Activated CD8-positive, alpha-beta T cell treated with anti-CD3 and anti-CD28 coated beads for 36 hours (primary cell): ENCODE data around the gene ATP5IF1. TPM values are rescaled to one million over a fixed set of nuclear protein-coding genes. Genes with fewer than 3 reads are reported as not detected.
A peak's percentile ranks its signal among the peaks of the same experiment; 100 is the strongest.

Source experiments
- ATAC-seq: fragments of 200-7000 bp; cut with Tn5 transposase; one replicate; pipeline ENCODE4 v1.10.0; 2021; ENCODE audit warnings: mild to moderate bottlenecking, moderate library complexity
- CTCF ChIA-PET: fragments of 350-600 bp; sonication (Branson Sonifier 250); formaldehyde crosslinking; loops from one replicate; lab custom pipeline; 2021; ENCODE audit warnings: antibody characterized with exemption; lab: Charles Lee
- POLR2A ChIA-PET: fragments of 350-600 bp; sonication (Branson Sonifier 250); formaldehyde crosslinking; loops from one replicate; lab custom pipeline; 2021; ENCODE audit warnings: antibody characterized with exemption; lab: Charles Lee
- DNase-seq: peaks from one replicate; pipeline ENCODE4 v3.0.0-alpha.2; 2020
- H3K27ac Mint-ChIP-seq: one replicate; pipeline ENCODE4 v1.8.0; 2021; ENCODE audit warnings: mild to moderate bottlenecking, mixed read lengths
- H3K27me3 Mint-ChIP-seq: one replicate; pipeline ENCODE4 v1.8.0; 2021; ENCODE audit warnings: mixed read lengths
- H3K36me3 Mint-ChIP-seq: one replicate; pipeline ENCODE4 v1.8.0; 2021; ENCODE audit warnings: low read depth, mixed read lengths
- H3K4me1 Mint-ChIP-seq: one replicate; pipeline ENCODE4 v1.8.0; 2021; ENCODE audit warnings: low read depth, mixed read lengths
- H3K4me3 Mint-ChIP-seq: one replicate; pipeline ENCODE4 v1.8.0; 2021; ENCODE audit warnings: mild to moderate bottlenecking, moderate library complexity, mixed read lengths
- H3K9me3 Mint-ChIP-seq: one replicate; pipeline ENCODE4 v1.8.0; 2021; ENCODE audit warnings: mixed read lengths
- CTCF ChIP-seq: fragments of 200-600 bp; IDR thresholded peaks from one replicate; pipeline ENCODE4 v1.8.0; 2022; ENCODE audit warnings: antibody characterized with exemption, mild to moderate bottlenecking
- intact Hi-C: fragments of 100-400 bp; cut with micrococcal nuclease; formaldehyde crosslinking; loops from one replicate; pipeline ENCODE4 v1.10.0; 2022
- total RNA-seq, 2 experiments: library from RNA; stranded (reverse); gene quantifications; one replicate each; pipeline ENCODE4 v1.2.3, GENCODE V29; 2021

ATP5IF1 gene
- 100 to 1,000 TPM; 169 to 170 TPM for total RNA-seq

GRCh38 chr1:28235755-28236655 lies at the start of gene ATP5IF1:
TSS of gene ATP5IF1 (plus strand) at chr1:28236124. CDS start at chr1:28236184, 60 bp downstream.
- H3K27ac Mint-ChIP-seq = no peak within 1 kb of the TSS
- H3K9me3 Mint-ChIP-seq = no peaks in the 10 kb centered on the region
- intact Hi-C loops = no loop called here
- no peak for TF ChIP-seq CTCF
- ChIA-PET POLR2A (interaction anchor here (0.7 to 4.3 kb wide), 9 partner anchors 11 to 273 kb away, joined by 3 to 61 read pairs (median 4); partner anchors contain the start of gene MED18), CTCF (interaction anchor here (0.5 to 3.8 kb wide), 8 partner anchors 9 to 145 kb away, joined by 3 to 23 read pairs (median 4); no protein-coding TSS in a partner anchor)
- ATAC-seq = peak; percentile 95
- H3K4me3 Mint-ChIP-seq = no peak within 1 kb of the TSS
- DNase-seq = peak; percentile 98
- peaks cover 2% of the 10 kb centered on the region for H3K36me3 Mint-ChIP-seq
- H3K27me3 Mint-ChIP-seq = no peaks in the 10 kb centered on the region
- H3K4me1 Mint-ChIP-seq = peaks cover 14% of the 10 kb centered on the region

- ATAC-seq (no peak), DNase-seq (no peak)
- ChIA-PET CTCF (no interaction called here), POLR2A (no interaction called here)
- H3K27me3 Mint-ChIP-seq = no peaks in the 10 kb centered on the region
- peaks cover 5% of the 10 kb centered on the region for H3K36me3 Mint-ChIP-seq
- H3K4me1 Mint-ChIP-seq = no peaks in the 10 kb centered on the region
- H3K4me3 Mint-ChIP-seq = no peak overlapping the region
- no peak overlapping the region for H3K27ac Mint-ChIP-seq
- intact Hi-C loops = no loop called here
- TF ChIP-seq CTCF = no peak
- no peaks in the 10 kb centered on the region for H3K9me3 Mint-ChIP-seq
These were observed 45.5 kb upstream of the ATP5IF1 start for GRCh38 chr1:28190337-28190979.

GRCh38 chr1:28190996-28191645 lies 44.8 kb upstream of the ATP5IF1 start:
- TF ChIP-seq CTCF = no peak
- Mint-ChIP-seq H3K4me3 (no peak overlapping the region), H3K4me1 (no peaks in the 10 kb centered on the region), H3K9me3 (no peaks in the 10 kb centered on the region), H3K27ac (no peak overlapping the region), H3K36me3 (peaks cover 5% of the 10 kb centered on the region), H3K27me3 (no peaks in the 10 kb centered on the region)
- intact Hi-C loops = no loop called here
- ChIA-PET POLR2A (no interaction called here), CTCF (no interaction called here)
- ATAC-seq (no peak), DNase-seq (no peak)

GRCh38 chr1:28193701-28194161 lies 42.2 kb upstream of the ATP5IF1 start:
- ChIA-PET POLR2A (interaction anchor here (0.5 to 1.0 kb wide), 2 partner anchors 42 to 220 kb away, joined by 3 to 4 read pairs; no protein-coding TSS in a partner anchor), CTCF (interaction anchor here (1.0 kb wide), 1 partner anchor 102 kb away, joined by 3 read pairs; no protein-coding TSS in a partner anchor)
- Mint-ChIP-seq H3K36me3 (peaks cover 28% of the 10 kb centered on the region), H3K9me3 (peaks cover 4% of the 10 kb centered on the region), H3K27me3 (no peaks in the 10 kb centered on the region), H3K4me3 (no peak overlapping the region), H3K27ac (no peak overlapping the region), H3K4me1 (peaks cover 18% of the 10 kb centered on the region)
- peak; percentile 20 for ATAC-seq
- no peak for TF ChIP-seq CTCF
- DNase-seq = no peak
- intact Hi-C loops = no loop called here
